ENCODE data around the gene SMG6.

The SMG6 gene

DNA sequence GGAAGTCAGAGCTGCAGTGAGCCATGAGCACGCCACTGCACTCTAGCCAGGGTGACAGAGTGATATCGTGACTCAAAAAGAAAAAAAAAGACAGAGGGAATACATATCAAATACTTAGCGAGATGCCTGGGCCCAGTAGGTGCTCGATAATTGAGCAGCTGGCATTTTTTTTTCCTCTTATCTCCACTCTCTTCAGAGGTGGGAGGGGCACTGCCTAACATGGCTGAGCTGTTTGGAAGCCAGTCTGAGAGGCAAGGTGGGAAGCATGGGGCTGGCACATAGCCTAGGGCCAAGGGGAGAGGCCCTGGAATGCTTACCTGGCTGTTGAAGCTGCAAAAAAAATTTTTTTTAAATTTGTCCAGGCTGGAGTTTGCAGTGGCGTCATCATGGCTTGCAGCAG is 210.2 kb downstream of the SMG6 start:
- no peaks in the 10 kb centered on the region for H3K27me3 ChIP-seq (ENCODE audit: insufficient read depth, low read length)
- no peaks in the 10 kb centered on the region for H3K9me3 ChIP-seq (ENCODE audit: low read length)
- no peak overlapping the region for H3K27ac ChIP-seq (ENCODE audit: low read depth, low read length, poor library complexity, severe bottlenecking)
- no peak overlapping the region for H3K9ac ChIP-seq (ENCODE audit: low read length)
- H3K4me3 ChIP-seq (ENCODE audit: low read depth, low read length, poor library complexity, severe bottlenecking) = no peak overlapping the region
- H3K79me2 ChIP-seq (ENCODE audit: insufficient read depth, low read length) = no peaks in the 10 kb centered on the region
- H3K36me3 ChIP-seq (ENCODE audit: insufficient read depth, low read length) = no peaks in the 10 kb centered on the region
- no peaks in the 10 kb centered on the region for H3K9me2 ChIP-seq (ENCODE audit: low read depth, low read length)
- H3K4me2 ChIP-seq (ENCODE audit: low read length) = no peak overlapping the region
- H2AFZ ChIP-seq (ENCODE audit: low read length) = no peak overlapping the region
- no peaks in the 10 kb centered on the region for H4K20me1 ChIP-seq (ENCODE audit: insufficient read depth, low read length)
- TF ChIP-seq EZH2 (IDR thresholded peaks at IDR 0.05; ENCODE audit: borderline replicate concordance, low read length) = no peak
- TF ChIP-seq, protein P1, sequence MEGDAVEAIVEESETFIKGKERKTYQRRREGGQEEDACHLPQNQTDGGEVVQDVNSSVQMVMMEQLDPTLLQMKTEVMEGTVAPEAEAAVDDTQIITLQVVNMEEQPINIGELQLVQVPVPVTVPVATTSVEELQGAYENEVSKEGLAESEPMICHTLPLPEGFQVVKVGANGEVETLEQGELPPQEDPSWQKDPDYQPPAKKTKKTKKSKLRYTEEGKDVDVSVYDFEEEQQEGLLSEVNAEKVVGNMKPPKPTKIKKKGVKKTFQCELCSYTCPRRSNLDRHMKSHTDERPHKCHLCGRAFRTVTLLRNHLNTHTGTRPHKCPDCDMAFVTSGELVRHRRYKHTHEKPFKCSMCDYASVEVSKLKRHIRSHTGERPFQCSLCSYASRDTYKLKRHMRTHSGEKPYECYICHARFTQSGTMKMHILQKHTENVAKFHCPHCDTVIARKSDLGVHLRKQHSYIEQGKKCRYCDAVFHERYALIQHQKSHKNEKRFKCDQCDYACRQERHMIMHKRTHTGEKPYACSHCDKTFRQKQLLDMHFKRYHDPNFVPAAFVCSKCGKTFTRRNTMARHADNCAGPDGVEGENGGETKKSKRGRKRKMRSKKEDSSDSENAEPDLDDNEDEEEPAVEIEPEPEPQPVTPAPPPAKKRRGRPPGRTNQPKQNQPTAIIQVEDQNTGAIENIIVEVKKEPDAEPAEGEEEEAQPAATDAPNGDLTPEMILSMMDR (IDR thresholded peaks at IDR 0.05; ENCODE audit: low read length) = no peak
- peaks cover 40% of the 10 kb centered on the region for H3K4me1 ChIP-seq (ENCODE audit: insufficient read depth, low read length, severe bottlenecking)
- H3F3A ChIP-seq (ENCODE audit: insufficient read depth, low read length) = no peaks in the 10 kb centered on the region

DNA sequence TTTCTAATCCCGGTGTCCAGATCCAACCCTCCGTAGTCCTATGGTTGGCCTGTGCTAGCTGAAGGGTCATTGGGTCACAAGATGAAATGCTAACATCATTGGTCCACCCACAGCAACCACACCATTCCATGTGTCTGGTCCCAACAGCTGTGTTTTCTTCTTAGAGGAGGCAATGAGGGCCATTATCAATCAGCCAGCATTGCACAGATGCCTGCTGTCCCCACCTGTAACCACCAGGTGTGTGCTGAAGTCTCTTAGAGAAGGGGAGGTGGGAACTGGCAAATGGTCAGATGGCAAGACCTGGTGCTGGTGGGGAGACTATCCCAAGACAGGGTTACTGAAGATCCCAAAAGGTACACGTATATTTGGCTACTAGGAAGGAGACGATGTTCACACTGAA is 211.3 kb downstream of the SMG6 start:
- Histone ChIP-seq H4K20me1 (ENCODE audit: insufficient read depth, low read length) (no peaks in the 10 kb centered on the region), H3K27me3 (ENCODE audit: insufficient read depth, low read length) (no peaks in the 10 kb centered on the region), H3K9me2 (ENCODE audit: low read depth, low read length) (no peaks in the 10 kb centered on the region), H3K36me3 (ENCODE audit: insufficient read depth, low read length) (no peaks in the 10 kb centered on the region), H2AFZ (ENCODE audit: low read length) (no peak overlapping the region), H3K79me2 (ENCODE audit: insufficient read depth, low read length) (no peaks in the 10 kb centered on the region), H3K27ac (ENCODE audit: low read depth, low read length, poor library complexity, severe bottlenecking) (no peak overlapping the region), H3K4me1 (ENCODE audit: insufficient read depth, low read length, severe bottlenecking) (peaks cover 41% of the 10 kb centered on the region), H3K4me3 (ENCODE audit: low read depth, low read length, poor library complexity, severe bottlenecking) (no peak overlapping the region), H3K4me2 (ENCODE audit: low read length) (no peak overlapping the region), H3F3A (ENCODE audit: insufficient read depth, low read length) (no peaks in the 10 kb centered on the region), H3K9me3 (ENCODE audit: low read length) (no peaks in the 10 kb centered on the region), H3K9ac (ENCODE audit: low read length) (no peak overlapping the region)
- no peak for TF ChIP-seq EZH2 (IDR thresholded peaks at IDR 0.05; ENCODE audit: borderline replicate concordance, low read length)
- TF ChIP-seq, protein P1 (IDR thresholded peaks at IDR 0.05; ENCODE audit: low read length) = no peak

DNA sequence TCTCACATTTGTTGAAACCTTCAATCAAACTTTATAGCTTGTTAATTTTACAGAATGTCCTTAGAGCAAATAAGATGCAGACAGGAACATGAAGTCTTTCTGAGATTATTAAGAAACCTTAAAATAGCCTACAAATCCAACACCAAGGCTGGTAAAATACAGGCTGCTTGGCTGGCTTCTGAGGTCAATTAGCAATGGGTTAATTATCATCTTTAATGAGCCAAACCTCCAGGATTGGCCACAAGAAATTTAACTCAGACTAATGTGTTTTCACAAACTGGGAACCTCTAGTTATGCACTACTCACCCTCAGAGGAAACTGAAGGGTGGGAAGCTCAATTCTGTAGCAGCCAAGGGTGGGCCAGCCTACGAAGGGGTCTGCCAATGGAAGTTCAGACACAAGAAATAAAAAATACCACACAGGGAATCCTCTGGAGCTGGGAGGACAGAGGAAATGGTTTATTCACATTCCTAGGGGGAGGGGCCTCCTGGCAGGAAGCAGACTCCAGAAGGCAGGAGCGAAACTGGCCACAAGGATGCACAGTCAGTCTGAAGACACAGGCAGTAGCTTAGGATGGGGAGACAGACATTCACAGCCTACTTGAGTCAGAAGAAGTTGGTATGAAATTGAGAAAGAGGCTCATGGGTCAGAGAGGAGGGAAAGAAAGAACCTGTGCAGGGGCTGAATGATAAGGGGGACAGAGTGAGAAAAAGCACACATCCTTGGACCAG is 212.6 kb downstream of the SMG6 start:
- Histone ChIP-seq H2AFZ (ENCODE audit: low read length) (no peak overlapping the region), H4K20me1 (ENCODE audit: insufficient read depth, low read length) (no peaks in the 10 kb centered on the region), H3K4me3 (ENCODE audit: low read depth, low read length, poor library complexity, severe bottlenecking) (peak overlapping the region; percentile 53), H3K9me3 (ENCODE audit: low read length) (no peaks in the 10 kb centered on the region), H3K79me2 (ENCODE audit: insufficient read depth, low read length) (no peaks in the 10 kb centered on the region), H3K27ac (ENCODE audit: low read depth, low read length, poor library complexity, severe bottlenecking) (peak overlapping the region; percentile 70), H3K27me3 (ENCODE audit: insufficient read depth, low read length) (no peaks in the 10 kb centered on the region), H3K9me2 (ENCODE audit: low read depth, low read length) (no peaks in the 10 kb centered on the region), H3F3A (ENCODE audit: insufficient read depth, low read length) (no peaks in the 10 kb centered on the region), H3K4me1 (ENCODE audit: insufficient read depth, low read length, severe bottlenecking) (peaks cover 51% of the 10 kb centered on the region), H3K36me3 (ENCODE audit: insufficient read depth, low read length) (no peaks in the 10 kb centered on the region), H3K4me2 (ENCODE audit: low read length) (peak overlapping the region; percentile 71), H3K9ac (ENCODE audit: low read length) (peak overlapping the region; percentile 50; the same call in 1 of the 2 replicates)
- TF ChIP-seq, protein P1 (IDR thresholded peaks at IDR 0.05; ENCODE audit: low read length) = no peak
- TF ChIP-seq EZH2 (IDR thresholded peaks at IDR 0.05; ENCODE audit: borderline replicate concordance, low read length) = no peak

Measured in OCI-LY1 (cell line).